OCI-LY7 (cell line): ENCODE measurements around the gene CERS6. TPM values are rescaled to one million over a fixed set of nuclear protein-coding genes. Genes with fewer than 3 reads are reported as not detected.

ENCODE experiments used
- BruUV-seq: library from RNA; stranded (reverse); fragments of 400-500 nt; replicated peaks from 2 replicates; lab custom pipeline; 2021; lab: Mats Ljungman, UMichigan
- CTCF ChIA-PET: fragments of 300-600 bp; sonication (Branson Sonifier 250); formaldehyde crosslinking; loops from one replicate; lab custom pipeline; 2022; ENCODE audit warnings: antibody characterized with exemption; ENCODE audit not compliant: unreplicated experiment; lab: Charles Lee
- POLR2A ChIA-PET: fragments of 300-600 bp; sonication (Branson Sonifier 250); formaldehyde crosslinking; loops from one replicate; lab custom pipeline; 2022; ENCODE audit warnings: antibody characterized with exemption; lab: Charles Lee
- DNase-seq: peaks from one replicate; pipeline ENCODE4 v3.0.0-alpha.2; 2015; ENCODE audit warnings: low spot score
- H2AFZ ChIP-seq: fragments of 200-600 bp; sonication (generic), shearing (Covaris generic); 2 replicates; pipeline ENCODE4 v1.6.1; 2014; ENCODE audit warnings: mild to moderate bottlenecking, antibody characterized with exemption, low read length, moderate library complexity
- H3K27ac ChIP-seq: fragments of 200-600 bp; sonication (generic); 2 replicates; pipeline ENCODE4 v1.5.1; 2014; ENCODE audit warnings: mixed run types, low read depth, mild to moderate bottlenecking, moderate library complexity, low read length, inconsistent platforms; ENCODE audit not compliant: poor library complexity, severe bottlenecking
- H3K36me3 ChIP-seq: fragments of 200-600 bp; sonication (generic); 2 replicates; pipeline ENCODE4 v1.6.1; 2014; ENCODE audit warnings: mild to moderate bottlenecking, antibody characterized with exemption, low read length, moderate library complexity, mixed read lengths; ENCODE audit not compliant: insufficient read depth
- H3K4me1 ChIP-seq: fragments of 200-600 bp; sonication (generic); 2 replicates; pipeline ENCODE4 v1.5.1; 2014; ENCODE audit warnings: mild to moderate bottlenecking, low read length; ENCODE audit not compliant: insufficient read depth, poor library complexity, severe bottlenecking
- H3K4me2 ChIP-seq: fragments of 200-600 bp; sonication (generic); 2 replicates; pipeline ENCODE4 v1.6.1; 2014; ENCODE audit warnings: mild to moderate bottlenecking, low read length
- H3K4me3 ChIP-seq: fragments of 200-600 bp; sonication (generic); 2 replicates; pipeline ENCODE4 v1.5.1; 2014; ENCODE audit warnings: mild to moderate bottlenecking, low read depth, low read length; ENCODE audit not compliant: poor library complexity, severe bottlenecking
- H3K79me2 ChIP-seq: fragments of 200-600 bp; sonication (generic); 2 replicates; pipeline ENCODE4 v1.6.1; 2016; ENCODE audit warnings: low read depth, mild to moderate bottlenecking, low read length, moderate library complexity, mixed read lengths; ENCODE audit not compliant: insufficient read depth
- H3K9me2 ChIP-seq: fragments of 200-600 bp; sonication (generic); 2 replicates; pipeline ENCODE4 v1.6.1; 2016; ENCODE audit warnings: mild to moderate bottlenecking, low read length, mixed read lengths; ENCODE audit not compliant: insufficient read depth
- H3K9me3 ChIP-seq: fragments of 200-600 bp; sonication (generic); 2 replicates; pipeline ENCODE4 v1.6.1; 2014; ENCODE audit warnings: mild to moderate bottlenecking, mixed run types, low read length, mixed read lengths
- H4K20me1 ChIP-seq: fragments of 200-600 bp; sonication (generic); 2 replicates; pipeline ENCODE4 v1.6.1; 2014; ENCODE audit warnings: mild to moderate bottlenecking, antibody characterized with exemption, low read length, moderate library complexity, mixed read lengths; ENCODE audit not compliant: insufficient read depth
- EZH2phosphoT487 ChIP-seq: fragments of 200-600 bp; sonication (generic); IDR thresholded peaks from 2 replicates; pipeline ENCODE4 v1.6.1; 2018; ENCODE audit warnings: low read depth, borderline replicate concordance, mild to moderate bottlenecking, mixed run types, antibody characterized with exemption, low read length, moderate library complexity, mixed read lengths
- intact Hi-C: fragments of 100-400 bp; cut with micrococcal nuclease; formaldehyde crosslinking; loops from one replicate; pipeline ENCODE4 v1.10.0; 2022; ENCODE audit not compliant: unreplicated experiment
- total RNA-seq, 2 experiments: library from RNA; depleted of rRNA in 1 of 2; stranded (reverse); fragments of >200 nt in 1 of 2; shearing (Covaris generic) in 1 of 2; gene quantifications; 2 replicates each; pipeline ENCODE4 v1.2.3, GENCODE V29; 2014 to 2022
- TF ChIP-seq, protein P1 (sequence below): fragments of 200-600 bp; sonication (generic); conservative IDR thresholded peaks from 2 replicates; pipeline ENCODE4 v1.5.1; 2014; ENCODE audit warnings: mild to moderate bottlenecking, antibody characterized with exemption, low read length, moderate library complexity, mixed read lengths

CERS6 gene
- total RNA-seq, 2 experiments from 2014 or later = 0.04 TPM; not detected in 1

GRCh38 chr2:168639441-168639898 lies 183.4 kb downstream of the CERS6 start:
- intact Hi-C loops = no loop called here
- H3K9me2 ChIP-seq = no peaks in the 10 kb centered on the region
- H3K4me3 ChIP-seq = no peak overlapping the region
- no peaks in the 10 kb centered on the region for H3K9me3 ChIP-seq
- no peaks in the 10 kb centered on the region for H4K20me1 ChIP-seq
- no peaks in the 10 kb centered on the region for H3K4me1 ChIP-seq
- H3K79me2 ChIP-seq = no peaks in the 10 kb centered on the region
- H3K27ac ChIP-seq = no peak overlapping the region
- DNase-seq = no peak
- TF ChIP-seq EZH2phosphoT487 = no peak
- H2AFZ ChIP-seq = no peak overlapping the region
- POLR2A ChIA-PET = no interaction called here
- H3K36me3 ChIP-seq = no peaks in the 10 kb centered on the region
- no peak overlapping the region for H3K4me2 ChIP-seq
- CTCF ChIA-PET = no interaction called here
- no TSS peak for BruUV-seq

GRCh38 chr2:168640039-168640438 lies 184.0 kb downstream of the CERS6 start:
- no peaks in the 10 kb centered on the region for H3K79me2 ChIP-seq
- no TSS peak for BruUV-seq
- H3K4me2 ChIP-seq = no peak overlapping the region
- H3K27ac ChIP-seq = no peak overlapping the region
- H3K9me3 ChIP-seq = no peaks in the 10 kb centered on the region
- no peaks in the 10 kb centered on the region for H4K20me1 ChIP-seq
- no peaks in the 10 kb centered on the region for H3K9me2 ChIP-seq
- no peaks in the 10 kb centered on the region for H3K4me1 ChIP-seq
- H2AFZ ChIP-seq = no peak overlapping the region
- H3K4me3 ChIP-seq = no peak overlapping the region
- POLR2A ChIA-PET = interaction anchor here (0.6 kb wide), 1 partner anchor 50 kb away, joined by 3 read pairs; no protein-coding TSS in a partner anchor
- no peak for DNase-seq
- intact Hi-C loops = no loop called here
- CTCF ChIA-PET = no interaction called here
- TF ChIP-seq, protein P1, sequence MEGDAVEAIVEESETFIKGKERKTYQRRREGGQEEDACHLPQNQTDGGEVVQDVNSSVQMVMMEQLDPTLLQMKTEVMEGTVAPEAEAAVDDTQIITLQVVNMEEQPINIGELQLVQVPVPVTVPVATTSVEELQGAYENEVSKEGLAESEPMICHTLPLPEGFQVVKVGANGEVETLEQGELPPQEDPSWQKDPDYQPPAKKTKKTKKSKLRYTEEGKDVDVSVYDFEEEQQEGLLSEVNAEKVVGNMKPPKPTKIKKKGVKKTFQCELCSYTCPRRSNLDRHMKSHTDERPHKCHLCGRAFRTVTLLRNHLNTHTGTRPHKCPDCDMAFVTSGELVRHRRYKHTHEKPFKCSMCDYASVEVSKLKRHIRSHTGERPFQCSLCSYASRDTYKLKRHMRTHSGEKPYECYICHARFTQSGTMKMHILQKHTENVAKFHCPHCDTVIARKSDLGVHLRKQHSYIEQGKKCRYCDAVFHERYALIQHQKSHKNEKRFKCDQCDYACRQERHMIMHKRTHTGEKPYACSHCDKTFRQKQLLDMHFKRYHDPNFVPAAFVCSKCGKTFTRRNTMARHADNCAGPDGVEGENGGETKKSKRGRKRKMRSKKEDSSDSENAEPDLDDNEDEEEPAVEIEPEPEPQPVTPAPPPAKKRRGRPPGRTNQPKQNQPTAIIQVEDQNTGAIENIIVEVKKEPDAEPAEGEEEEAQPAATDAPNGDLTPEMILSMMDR = no peak
- TF ChIP-seq EZH2phosphoT487 = no peak
- no peaks in the 10 kb centered on the region for H3K36me3 ChIP-seq

DNA sequence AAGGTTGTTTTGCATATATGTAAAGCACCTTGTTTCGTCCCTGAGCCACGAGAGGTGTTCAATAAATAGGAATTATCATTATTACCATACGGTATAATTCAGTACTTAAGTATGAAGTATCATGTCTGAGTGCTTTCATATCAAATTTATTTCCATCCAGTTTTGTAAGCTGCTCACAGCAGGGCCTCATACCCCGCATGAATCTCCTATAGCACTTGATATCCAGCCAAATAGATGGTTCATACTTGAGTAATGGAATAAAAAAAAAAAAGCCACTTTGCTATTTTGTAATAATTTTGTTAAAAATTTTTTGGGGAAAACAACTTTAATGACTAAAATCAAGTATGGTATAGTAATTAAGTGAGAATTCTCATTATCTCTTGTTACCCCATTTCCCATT lies 185.6 kb downstream of the CERS6 start:
- Histone ChIP-seq H2AFZ (no peak overlapping the region), H3K4me1 (no peaks in the 10 kb centered on the region), H4K20me1 (no peaks in the 10 kb centered on the region), H3K4me2 (no peak overlapping the region), H3K79me2 (no peaks in the 10 kb centered on the region), H3K36me3 (no peaks in the 10 kb centered on the region), H3K4me3 (no peak overlapping the region), H3K9me3 (no peaks in the 10 kb centered on the region), H3K27ac (no peak overlapping the region), H3K9me2 (no peaks in the 10 kb centered on the region)
- no peak for TF ChIP-seq EZH2phosphoT487
- TF ChIP-seq, protein P1 = no peak
- CTCF ChIA-PET = no interaction called here
- POLR2A ChIA-PET = no interaction called here
- no TSS peak for BruUV-seq
- intact Hi-C loops = no loop called here
- DNase-seq = no peak
